GM19397 (cell line): ENCODE data around the gene UVSSA.
"Not testable (repeated sequence)": the region's sequence is repeated elsewhere in the genome, so short reads cannot be mapped to it uniquely, and the experiment has no call there.

ENCODE experiments used
- ATAC-seq: cut with Tn5 transposase; IDR thresholded peaks from one replicate; pipeline ENCODE4 v1.9.1; 2021; ENCODE audit warnings: mild to moderate bottlenecking, moderate library complexity; ENCODE audit not compliant: unreplicated experiment

The UVSSA gene

GRCh38 chr4:1416948-1417260, 69.9 kb downstream of the UVSSA start:
- ATAC-seq: no peak

DNA sequence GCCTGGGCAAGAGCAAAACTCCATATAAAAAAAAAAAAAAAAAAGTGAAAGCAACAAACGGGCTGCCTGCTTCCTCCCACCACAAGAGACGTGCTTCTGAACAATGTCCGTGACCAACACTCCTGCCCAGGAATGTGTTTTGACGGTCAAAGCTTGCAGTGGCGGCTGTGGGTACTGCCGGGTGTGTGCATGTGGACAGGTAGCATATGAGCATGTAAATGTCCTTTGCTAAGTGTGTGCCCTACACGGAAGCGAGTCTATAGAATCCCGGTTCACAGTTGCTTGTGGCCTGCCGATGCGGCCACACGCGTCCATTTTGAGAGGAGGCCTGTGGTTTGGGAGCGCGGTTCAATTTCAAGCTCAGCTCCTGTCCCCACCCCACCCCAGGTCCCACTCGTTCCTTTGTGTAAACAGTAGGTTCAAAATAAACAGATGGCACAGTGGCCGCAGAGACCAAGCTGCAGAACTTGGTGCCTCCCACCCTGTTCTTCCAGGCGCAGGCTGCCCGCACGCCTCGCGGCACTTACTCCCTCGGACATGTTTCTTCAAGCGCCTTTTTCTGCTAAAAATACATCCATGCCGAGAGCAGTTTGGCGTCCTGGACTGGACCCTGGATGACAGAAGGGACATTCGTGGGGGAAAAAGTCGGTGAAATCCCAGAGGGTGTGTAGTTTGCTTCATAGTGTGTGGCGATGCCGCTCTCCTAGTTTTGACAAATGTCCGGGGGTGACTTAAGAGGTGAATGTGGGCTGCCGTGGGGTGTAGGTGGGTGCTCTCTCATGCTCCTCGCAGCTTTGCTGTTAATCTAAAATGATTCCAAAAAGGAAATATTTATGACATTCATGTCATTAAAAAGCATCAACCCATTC, 70.7 kb downstream of the UVSSA start:
- no peak for ATAC-seq

DNA sequence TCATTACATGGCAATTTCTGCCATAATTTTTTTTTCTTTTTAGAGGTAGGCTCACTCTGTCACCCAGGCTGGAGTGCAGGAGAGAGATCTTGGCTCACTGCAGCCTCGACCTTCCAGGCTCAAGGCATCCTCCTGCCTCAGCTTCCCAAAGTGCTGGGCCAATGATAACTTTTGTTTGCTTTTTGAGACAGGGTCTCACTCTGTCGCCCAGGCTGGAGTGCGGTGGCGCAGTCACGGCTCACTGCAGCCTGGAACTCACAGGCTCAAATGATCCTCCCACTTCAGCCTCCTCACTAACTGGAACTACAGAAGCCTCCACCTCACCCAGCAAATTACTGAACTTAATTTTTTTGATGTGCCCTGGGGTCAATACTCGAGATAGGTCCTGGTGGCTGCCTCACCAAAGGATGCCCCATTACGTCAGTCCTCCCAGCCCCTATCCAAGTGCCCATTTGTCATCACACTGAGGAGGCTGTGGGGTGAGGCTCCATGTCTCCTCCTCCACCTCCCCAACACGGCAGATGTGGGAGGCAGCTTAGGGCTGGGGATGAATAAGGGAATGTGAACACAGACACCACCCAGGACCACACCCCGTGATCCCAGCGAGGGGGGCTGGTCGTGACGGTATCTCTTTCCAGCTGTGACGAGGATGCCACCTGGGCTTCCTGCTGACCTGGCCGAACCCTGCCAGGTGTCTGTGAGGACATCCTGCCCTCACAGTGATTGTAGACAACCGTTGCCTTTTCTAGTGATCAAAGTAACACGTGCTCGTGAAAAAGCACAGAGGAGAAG, 71.7 kb downstream of the UVSSA start:
- ATAC-seq: no peak

- no peak for ATAC-seq
These were observed 72.7 kb downstream of the UVSSA start for GRCh38 chr4:1419708-1420107.

DNA sequence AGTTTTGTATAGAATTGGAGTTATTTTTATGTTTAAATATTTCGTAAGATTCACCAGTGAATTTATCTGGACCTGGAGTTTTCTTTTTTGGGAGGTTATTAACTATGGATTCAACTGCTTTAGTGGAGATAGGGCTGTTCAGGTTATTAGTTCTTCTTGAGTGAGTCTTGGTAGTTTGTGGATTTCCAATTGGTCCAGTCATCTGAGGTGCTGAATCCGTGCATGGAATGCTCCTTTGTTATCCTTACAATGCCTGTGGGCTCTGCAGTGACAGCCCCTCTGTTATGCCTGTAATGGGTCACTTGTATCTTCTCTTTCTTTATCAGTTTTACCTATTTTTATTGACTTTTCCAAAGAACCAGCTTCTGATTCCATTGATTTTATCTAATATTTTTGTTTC, 74.6 kb downstream of the UVSSA start:
- no peak for ATAC-seq

DNA sequence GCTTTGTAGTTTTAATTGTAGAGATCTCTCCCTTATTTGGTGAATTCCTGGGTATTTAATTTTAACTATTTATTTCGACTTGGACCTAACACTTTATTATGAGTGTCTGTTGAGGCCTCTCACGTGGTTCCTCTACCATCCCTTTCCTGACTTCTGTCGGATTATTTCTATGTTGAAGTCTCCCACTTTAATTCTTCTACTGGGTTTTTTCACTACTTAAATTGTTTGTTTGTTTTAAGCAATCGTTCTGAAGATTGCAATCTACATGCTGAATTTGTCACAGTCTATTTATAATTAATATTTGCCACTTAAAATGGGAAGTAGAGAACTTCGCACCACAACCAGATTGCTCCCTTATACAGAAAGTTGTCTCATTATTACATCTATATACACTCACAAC, 80.0 kb downstream of the UVSSA start:
- no peak for ATAC-seq

DNA sequence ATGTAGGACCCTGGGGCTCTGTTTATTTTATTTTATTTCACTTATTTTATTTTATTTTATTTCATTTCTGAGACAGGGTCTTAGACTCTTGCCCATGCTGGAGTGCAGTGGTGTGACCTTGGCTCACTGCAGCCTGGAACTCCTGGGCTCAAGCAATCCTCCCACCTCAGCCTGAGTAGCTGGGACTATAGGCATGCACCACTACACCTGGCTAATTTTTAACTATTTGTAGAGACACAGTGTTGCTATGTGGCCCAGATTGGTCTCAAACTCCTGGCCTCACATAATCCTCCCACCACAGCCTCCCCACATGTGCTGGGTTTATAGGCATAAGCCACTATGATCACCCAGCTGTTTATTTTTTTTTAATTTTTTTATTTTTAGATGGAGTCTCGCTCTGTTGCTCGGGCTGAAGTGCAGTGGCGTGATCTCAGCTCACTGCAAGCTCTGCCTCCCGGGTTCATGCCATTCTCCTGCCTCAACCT, 96.7 kb downstream of the UVSSA start:
- ATAC-seq: not testable (repeated sequence)
